AG04450 (cell line): ENCODE results near the gene LDB2. TPM values are rescaled to one million over a fixed set of nuclear protein-coding genes. Genes with fewer than 3 reads are reported as not detected.

Source experiments
- CTCF ChIA-PET: fragments of 300-600, 350-600 bp; formaldehyde crosslinking; extraction: SDS; loops from one replicate; lab custom pipeline; 2022; ENCODE audit warnings: antibody characterized with exemption, inconsistent platforms; lab: Charles Lee
- POLR2A ChIA-PET: fragments of 350-600 bp; formaldehyde crosslinking; extraction: SDS; loops from one replicate; lab custom pipeline; 2021; ENCODE audit warnings: antibody characterized with exemption, inconsistent platforms; lab: Yijun Ruan, JAX
- DNase-seq: peaks from one replicate; pipeline ENCODE4 v3.0.0-alpha.2; 2011; ENCODE audit warnings: low read depth, low spot score
- H3K27ac ChIP-seq: one replicate; pipeline ENCODE4 v1.5.1; 2012; ENCODE audit warnings: low read depth, low read length, control low read depth
- H3K27me3 ChIP-seq: one replicate; pipeline ENCODE4 v1.6.0; 2012; ENCODE audit warnings: low read length; ENCODE audit not compliant: control insufficient read depth, insufficient read depth
- H3K4me3 ChIP-seq: 2 replicates; pipeline ENCODE4 v1.5.1; 2011; ENCODE audit warnings: mild to moderate bottlenecking, low read depth, low read length, control low read depth
- H3K9me3 ChIP-seq: 2 replicates; pipeline ENCODE4 v1.5.1; 2012; ENCODE audit warnings: low read length; ENCODE audit not compliant: control insufficient read depth, insufficient read depth
- polyA plus RNA-seq: library from polyadenylated mRNA; depleted of rRNA; stranded (reverse); fragments of >200 nt; gene quantifications from 2 replicates; pipeline ENCODE4 v1.2.3, GENCODE V29; 2011
- TF ChIP-seq, protein P1 (sequence below): IDR thresholded peaks from 2 replicates; pipeline ENCODE4 v1.5.1; 2011; ENCODE audit warnings: low read depth, low read length, control low read depth, inconsistent platforms

LDB2 gene
- polyA plus RNA-seq, 1 experiment, result 180 TPM

DNA sequence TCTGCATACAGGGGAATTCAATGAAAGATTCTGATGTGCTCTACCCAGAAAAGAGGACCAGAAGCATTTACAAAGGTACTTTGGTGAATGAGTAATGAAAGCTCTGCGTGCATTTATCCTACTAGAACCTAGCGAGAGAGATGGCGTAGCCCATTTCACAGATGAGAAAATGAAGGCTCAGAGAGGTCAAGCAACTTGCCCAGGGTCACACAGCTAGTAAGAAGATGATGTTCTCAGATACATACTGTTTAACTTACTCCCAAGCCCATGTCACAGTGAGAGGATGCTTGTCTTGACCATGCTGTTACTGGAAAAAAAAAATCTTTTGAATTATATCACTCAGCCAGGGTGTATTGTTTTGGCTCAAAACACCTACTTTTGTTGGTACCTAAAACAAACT, 317.3 kb downstream of the LDB2 start:
- CTCF ChIA-PET, result no interaction called here
- TF ChIP-seq, protein P1, sequence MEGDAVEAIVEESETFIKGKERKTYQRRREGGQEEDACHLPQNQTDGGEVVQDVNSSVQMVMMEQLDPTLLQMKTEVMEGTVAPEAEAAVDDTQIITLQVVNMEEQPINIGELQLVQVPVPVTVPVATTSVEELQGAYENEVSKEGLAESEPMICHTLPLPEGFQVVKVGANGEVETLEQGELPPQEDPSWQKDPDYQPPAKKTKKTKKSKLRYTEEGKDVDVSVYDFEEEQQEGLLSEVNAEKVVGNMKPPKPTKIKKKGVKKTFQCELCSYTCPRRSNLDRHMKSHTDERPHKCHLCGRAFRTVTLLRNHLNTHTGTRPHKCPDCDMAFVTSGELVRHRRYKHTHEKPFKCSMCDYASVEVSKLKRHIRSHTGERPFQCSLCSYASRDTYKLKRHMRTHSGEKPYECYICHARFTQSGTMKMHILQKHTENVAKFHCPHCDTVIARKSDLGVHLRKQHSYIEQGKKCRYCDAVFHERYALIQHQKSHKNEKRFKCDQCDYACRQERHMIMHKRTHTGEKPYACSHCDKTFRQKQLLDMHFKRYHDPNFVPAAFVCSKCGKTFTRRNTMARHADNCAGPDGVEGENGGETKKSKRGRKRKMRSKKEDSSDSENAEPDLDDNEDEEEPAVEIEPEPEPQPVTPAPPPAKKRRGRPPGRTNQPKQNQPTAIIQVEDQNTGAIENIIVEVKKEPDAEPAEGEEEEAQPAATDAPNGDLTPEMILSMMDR, result no peak
- no peaks in the 10 kb centered on the region for H3K27me3 ChIP-seq
- POLR2A ChIA-PET, result no interaction called here
- H3K4me3 ChIP-seq, result no peak overlapping the region
- no peak for DNase-seq
- H3K9me3 ChIP-seq, result no peaks in the 10 kb centered on the region
- no peak overlapping the region for H3K27ac ChIP-seq

DNA sequence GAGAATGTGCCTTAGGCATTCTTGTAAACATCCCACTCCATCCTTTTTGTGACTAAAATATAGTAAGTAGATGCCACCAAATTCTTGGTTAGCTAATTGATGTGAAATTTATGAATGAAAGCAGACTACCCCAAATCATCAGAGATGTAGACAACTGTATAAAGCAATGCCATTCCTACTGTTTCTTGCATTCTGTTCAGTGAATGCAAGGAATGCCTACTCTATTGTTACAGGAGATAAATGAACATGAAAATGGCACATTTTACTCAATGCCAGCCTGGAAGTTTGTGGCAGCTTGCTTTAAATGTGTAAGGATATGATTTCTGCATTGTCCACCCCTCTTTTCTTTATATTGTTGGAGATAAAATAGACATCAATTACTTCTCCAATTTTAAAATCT, 317.9 kb downstream of the LDB2 start:
- CTCF ChIA-PET, result interaction anchor here (0.6 kb wide), 1 partner anchor 867 kb away, joined by 3 read pairs; no protein-coding TSS in a partner anchor
- POLR2A ChIA-PET, result no interaction called here

DNA sequence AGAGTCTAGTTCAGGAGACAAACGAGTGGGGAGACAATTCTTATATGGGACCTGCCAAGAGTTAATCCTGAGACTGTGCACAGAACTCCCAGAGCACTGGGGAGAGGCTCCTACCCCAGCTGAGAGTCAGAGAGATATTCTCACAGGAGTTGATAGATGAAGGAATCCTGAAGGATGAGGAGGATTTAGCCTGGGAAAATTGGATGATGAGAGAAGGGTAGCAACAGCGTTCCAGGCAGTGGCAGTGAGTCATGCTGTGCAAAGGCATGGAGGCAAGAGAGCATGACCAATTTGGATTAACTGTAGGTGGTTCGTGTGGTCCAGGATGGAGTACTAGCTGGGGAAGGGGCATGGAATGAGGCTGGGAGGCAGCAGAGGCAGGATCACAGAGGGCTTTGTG, 318.6 kb downstream of the LDB2 start:
- DNase-seq, result no peak
- ChIA-PET CTCF (no interaction called here), POLR2A (no interaction called here)
- Histone ChIP-seq H3K27ac (no peak overlapping the region), H3K9me3 (no peaks in the 10 kb centered on the region), H3K4me3 (no peak overlapping the region), H3K27me3 (no peaks in the 10 kb centered on the region)
- TF ChIP-seq, protein P1, result no peak

More for the DNA sequence above, 317.9 kb downstream of the LDB2 start:
- Histone ChIP-seq H3K27ac (no peak overlapping the region), H3K9me3 (no peaks in the 10 kb centered on the region), H3K27me3 (no peaks in the 10 kb centered on the region), H3K4me3 (no peak overlapping the region)
- no peak for DNase-seq
- TF ChIP-seq, protein P1, result no peak

DNA sequence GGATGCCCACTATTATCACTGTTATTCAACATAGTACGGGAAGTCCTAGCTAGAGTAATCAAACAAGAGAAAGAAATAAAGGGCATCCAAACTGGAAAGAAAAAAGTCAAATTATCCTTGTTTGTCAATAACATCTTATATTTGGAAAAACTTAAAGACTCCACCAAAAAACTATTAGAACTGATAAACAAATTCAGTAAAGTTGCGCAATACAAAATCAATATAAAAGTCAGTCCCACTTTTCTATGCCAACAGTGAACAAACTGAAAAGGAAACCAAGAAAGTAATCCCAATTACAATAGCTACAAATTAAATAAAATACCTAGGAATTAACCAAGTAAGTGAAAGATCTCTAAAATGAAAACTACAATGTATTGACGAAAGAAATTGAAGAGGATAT, 321.3 kb downstream of the LDB2 start:
- Histone ChIP-seq H3K4me3 (no peak overlapping the region), H3K27ac (no peak overlapping the region), H3K27me3 (no peaks in the 10 kb centered on the region), H3K9me3 (no peaks in the 10 kb centered on the region)
- ChIA-PET POLR2A (no interaction called here), CTCF (no interaction called here)
- DNase-seq, result no peak
- TF ChIP-seq, protein P1, result no peak

DNA sequence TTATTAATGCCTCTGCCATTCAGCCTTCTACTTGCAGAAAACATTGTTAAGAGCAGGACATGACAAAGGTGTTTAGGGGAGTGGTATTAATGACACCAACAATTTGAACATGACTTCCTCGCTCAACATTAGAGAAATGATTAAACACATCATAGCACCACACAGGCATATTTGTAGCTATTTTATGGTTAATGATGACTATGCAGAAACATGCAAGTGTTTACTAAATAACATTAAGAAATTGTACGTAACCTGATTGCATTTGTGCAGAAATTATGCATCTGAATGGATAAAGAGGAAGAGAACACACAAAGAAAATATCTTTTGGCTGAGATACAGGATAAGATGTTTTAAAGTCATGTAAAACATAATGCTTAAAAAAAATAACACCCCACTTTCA, 323.5 kb downstream of the LDB2 start:
- Histone ChIP-seq H3K27me3 (no peaks in the 10 kb centered on the region), H3K27ac (no peak overlapping the region), H3K4me3 (no peak overlapping the region), H3K9me3 (no peaks in the 10 kb centered on the region)
- ChIA-PET POLR2A (no interaction called here), CTCF (no interaction called here)
- no peak for DNase-seq
- TF ChIP-seq, protein P1, result no peak
